Measurements from ENCODE around the gene IGSF6. TPM values are rescaled to one million over a fixed set of nuclear protein-coding genes. Genes with fewer than 3 reads are reported as not detected.
"Not testable (repeated sequence)": the region's sequence is repeated elsewhere in the genome, so short reads cannot be mapped to it uniquely, and the experiment has no call there.

The IGSF6 gene
- total and polyA plus RNA-seq, 12 donors = 0.55 to 14.5 (median 1.7) TPM

DNA sequence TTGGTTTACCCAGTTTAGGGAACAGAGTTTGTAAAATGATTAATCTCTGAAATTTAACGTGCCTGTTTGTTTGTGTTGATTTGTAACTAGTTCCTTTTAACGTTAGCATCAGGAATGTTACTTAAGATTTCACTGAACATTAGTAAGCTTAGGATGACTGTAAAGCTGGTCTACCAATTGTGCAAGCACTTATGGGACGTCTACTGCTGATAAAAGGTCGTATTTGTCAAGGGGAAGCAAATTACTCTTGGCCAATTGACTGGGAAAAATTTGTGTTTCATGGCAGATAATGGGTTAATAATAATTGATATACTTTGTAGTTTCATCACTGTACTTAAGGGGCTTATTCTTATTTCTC is 41.2 kb downstream of the IGSF6 start:
- Histone ChIP-seq H3K36me3 (peaks cover 0 to 13% (median 0%) of the 10 kb centered on the region in 9 donors), H3K4me3 (no peak overlapping the region), H3K27me3 (no peaks in the 10 kb centered on the region), H3K4me1 (peaks cover 0 to 78% (median 43%) of the 10 kb centered on the region in 9 donors), H3K9me3 (no peaks in the 10 kb centered on the region), H3K27ac (peak overlapping the region in 2 of 10 donors; percentile 52 to 59)
- 36 to 55% methylated on average over 4 of the region's 4 CpGs for WGBS, 2 donors
- peak in 1 of 8 donors; percentile 61 for ATAC-seq
- intact Hi-C loops (cut with DNase I) = no loop called here
- TF ChIP-seq, protein P1, sequence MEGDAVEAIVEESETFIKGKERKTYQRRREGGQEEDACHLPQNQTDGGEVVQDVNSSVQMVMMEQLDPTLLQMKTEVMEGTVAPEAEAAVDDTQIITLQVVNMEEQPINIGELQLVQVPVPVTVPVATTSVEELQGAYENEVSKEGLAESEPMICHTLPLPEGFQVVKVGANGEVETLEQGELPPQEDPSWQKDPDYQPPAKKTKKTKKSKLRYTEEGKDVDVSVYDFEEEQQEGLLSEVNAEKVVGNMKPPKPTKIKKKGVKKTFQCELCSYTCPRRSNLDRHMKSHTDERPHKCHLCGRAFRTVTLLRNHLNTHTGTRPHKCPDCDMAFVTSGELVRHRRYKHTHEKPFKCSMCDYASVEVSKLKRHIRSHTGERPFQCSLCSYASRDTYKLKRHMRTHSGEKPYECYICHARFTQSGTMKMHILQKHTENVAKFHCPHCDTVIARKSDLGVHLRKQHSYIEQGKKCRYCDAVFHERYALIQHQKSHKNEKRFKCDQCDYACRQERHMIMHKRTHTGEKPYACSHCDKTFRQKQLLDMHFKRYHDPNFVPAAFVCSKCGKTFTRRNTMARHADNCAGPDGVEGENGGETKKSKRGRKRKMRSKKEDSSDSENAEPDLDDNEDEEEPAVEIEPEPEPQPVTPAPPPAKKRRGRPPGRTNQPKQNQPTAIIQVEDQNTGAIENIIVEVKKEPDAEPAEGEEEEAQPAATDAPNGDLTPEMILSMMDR (IDR thresholded peaks at IDR 0.05) = no peak
- DNase-seq = no peak

DNA sequence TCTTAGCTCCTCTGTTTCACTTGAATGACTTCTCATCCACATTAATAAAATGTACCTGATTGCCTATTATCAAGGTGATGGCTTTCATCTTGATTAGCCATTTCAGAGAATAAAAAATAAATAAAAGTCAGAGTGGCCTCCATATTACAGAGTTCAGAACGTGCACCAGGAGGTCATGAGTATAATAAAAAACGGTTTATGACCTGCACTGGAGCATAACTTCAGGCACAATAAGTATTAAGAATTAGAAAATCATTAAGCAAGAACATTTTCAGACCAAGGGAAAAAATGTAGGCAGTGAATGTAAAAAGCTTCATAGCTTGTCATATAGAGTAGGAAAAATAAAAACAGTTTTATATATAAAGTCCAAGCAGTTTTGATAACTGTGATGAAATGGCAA is 41.6 kb downstream of the IGSF6 start:
- H3K27ac ChIP-seq = peak overlapping the region in 1 of 10 donors; percentile 59
- ATAC-seq = no peak
- WGBS, 2 donors = 55 to 88% methylated on average over 2 of the region's 2 CpGs
- intact Hi-C loops (cut with DNase I) = no loop called here
- H3K27me3 ChIP-seq = no peaks in the 10 kb centered on the region
- TF ChIP-seq, protein P1 (IDR thresholded peaks at IDR 0.05) = no peak
- H3K36me3 ChIP-seq = peaks cover 0 to 13% (median 0%) of the 10 kb centered on the region in 9 donors
- peaks cover 0 to 78% (median 43%) of the 10 kb centered on the region in 9 donors for H3K4me1 ChIP-seq
- no peaks in the 10 kb centered on the region for H3K9me3 ChIP-seq
- H3K4me3 ChIP-seq = no peak overlapping the region
- no peak for DNase-seq

DNA sequence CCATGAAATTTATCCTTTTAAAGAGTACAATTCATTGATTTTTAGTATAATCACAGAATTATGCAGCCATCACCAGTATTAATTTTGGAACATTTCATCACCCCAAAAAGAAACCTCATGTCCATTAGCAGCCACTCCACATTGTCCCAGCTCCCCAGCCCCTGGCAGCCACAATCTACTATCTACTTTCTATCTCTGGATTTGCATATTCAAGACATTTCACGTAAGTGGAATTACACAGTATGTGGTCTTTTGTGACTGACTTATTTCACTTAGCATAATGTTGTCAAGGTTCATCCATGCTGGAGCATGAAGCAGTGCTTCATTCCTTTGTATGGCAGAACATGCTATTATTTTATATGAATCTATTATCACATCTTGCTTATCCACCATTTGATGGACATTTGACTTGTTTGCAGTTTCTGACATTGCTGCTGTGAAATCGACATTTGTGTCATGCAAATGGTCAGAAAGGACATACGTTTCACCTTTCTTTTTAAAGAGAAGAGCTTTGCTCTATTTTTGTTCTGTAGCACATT is 42.3 kb downstream of the IGSF6 start:
- Histone ChIP-seq H3K9me3 (no peaks in the 10 kb centered on the region), H3K36me3 (peaks cover 0 to 13% (median 0%) of the 10 kb centered on the region in 9 donors), H3K27me3 (no peaks in the 10 kb centered on the region), H3K27ac (no peak overlapping the region), H3K4me3 (no peak overlapping the region), H3K4me1 (peaks cover 0 to 78% (median 43%) of the 10 kb centered on the region in 9 donors)
- ATAC-seq (no peak), DNase-seq (no peak)
- TF ChIP-seq, protein P1 (IDR thresholded peaks at IDR 0.05) = no peak
- 71 to 75% methylated on average over 3 of the region's 3 CpGs for WGBS, 2 donors
- intact Hi-C loops (cut with DNase I) = no loop called here

DNA sequence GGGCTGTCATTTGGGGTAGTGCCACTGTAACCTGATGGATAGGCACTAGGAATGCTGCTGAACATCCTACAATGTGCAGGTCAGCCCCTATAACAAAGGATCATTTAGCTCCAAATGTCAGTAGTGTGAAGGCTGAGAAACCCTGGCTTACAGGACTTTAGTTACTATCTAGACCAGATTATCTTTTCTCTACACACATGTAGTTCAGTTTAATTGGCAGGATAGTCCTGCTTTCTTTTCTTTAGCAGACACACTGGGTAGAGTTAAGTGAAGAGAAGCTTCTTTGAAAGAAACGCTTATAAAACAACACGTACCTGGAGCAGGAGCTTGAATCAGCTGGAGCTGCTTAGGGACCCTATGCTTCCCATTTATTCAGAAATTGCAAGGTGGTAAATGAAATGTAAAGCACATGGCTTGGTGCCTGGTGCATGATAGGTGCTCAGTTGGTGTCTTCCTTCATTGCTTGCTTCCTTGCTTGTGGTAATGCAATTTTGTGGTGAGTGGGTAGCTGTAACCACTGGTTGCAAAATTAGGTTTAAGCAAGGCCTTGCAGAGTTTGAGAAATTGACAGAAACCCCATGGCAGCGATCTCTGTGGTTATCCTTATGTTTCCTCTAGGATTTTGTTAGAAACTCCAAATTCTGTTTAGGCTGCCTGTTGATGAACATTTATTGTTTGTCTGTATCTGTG is 43.6 kb downstream of the IGSF6 start:
- Histone ChIP-seq H3K36me3 (peaks cover 0 to 7% (median 0%) of the 10 kb centered on the region in 9 donors), H3K27me3 (no peaks in the 10 kb centered on the region), H3K4me3 (no peak overlapping the region), H3K9me3 (no peaks in the 10 kb centered on the region), H3K27ac (peak overlapping the region in 1 of 10 donors; percentile 23), H3K4me1 (peaks cover 2 to 90% (median 53%) of the 10 kb centered on the region in 9 donors)
- 82 to 90% methylated on average over 3 of the region's 3 CpGs for WGBS, 2 donors
- ATAC-seq = peak in 1 of 8 donors; percentile 52
- no peak for DNase-seq
- TF ChIP-seq, protein P1 (IDR thresholded peaks at IDR 0.05) = no peak
- intact Hi-C loops (cut with DNase I) = no loop called here

DNA sequence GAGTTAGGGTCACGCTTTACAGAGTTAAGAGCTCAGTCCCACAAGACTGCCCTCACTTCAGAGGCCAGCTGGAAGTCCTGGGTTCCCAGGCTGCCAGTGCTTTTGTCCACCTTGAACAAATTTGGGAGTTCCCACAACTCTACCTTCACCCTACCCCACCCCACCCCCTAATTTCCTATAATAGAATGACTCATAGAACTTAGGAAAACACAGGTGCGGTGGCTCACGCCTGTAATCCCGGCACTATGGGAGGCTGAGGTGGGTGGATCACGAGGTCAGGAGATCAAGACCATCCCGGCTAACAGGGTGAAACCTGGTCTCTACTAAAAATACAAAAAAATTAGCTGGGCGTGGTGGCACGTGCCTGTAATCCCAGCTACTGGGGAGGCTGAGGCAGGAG is 46.6 kb downstream of the IGSF6 start:
- intact Hi-C loops (cut with DNase I); DNase-seq; H3K27me3 ChIP-seq; H3K9me3 ChIP-seq; H3K36me3 ChIP-seq; H3K27ac ChIP-seq; H3K4me3 ChIP-seq; ATAC-seq: not testable (repeated sequence)
- peaks cover 10 to 94% (median 54%) of the 10 kb centered on the region in 9 donors for H3K4me1 ChIP-seq
- WGBS, 2 donors = 93% methylated on average over 8 of the region's 8 CpGs
